Measurements from ENCODE around the gene BCL2L13. TPM values are rescaled to one million over a fixed set of nuclear protein-coding genes. Genes with fewer than 3 reads are reported as not detected.
"Not testable (repeated sequence)": the region's sequence is repeated elsewhere in the genome, so short reads cannot be mapped to it uniquely, and the experiment has no call there.

BCL2L13 gene
- total RNA-seq, 1 donor from 2014 or later: 40.8 TPM

DNA sequence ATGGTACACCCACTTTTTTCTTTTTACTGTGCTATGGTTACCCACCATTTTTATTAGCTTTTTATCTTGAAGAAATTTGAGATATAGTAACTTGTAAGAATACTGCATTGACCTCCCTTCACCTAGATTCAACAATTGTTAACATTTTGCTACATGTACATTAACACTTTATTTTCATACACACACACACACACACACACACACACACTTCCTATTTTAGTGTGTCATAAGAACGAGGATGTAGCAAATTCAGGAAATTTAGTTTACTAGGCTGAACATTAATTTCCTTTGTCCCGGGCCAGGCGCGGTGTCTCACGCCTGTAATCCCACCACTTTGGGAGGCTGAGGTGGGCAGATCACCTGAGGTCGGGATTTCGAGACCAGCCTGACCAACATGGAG, 8.9 kb upstream of the BCL2L13 start:
- DNase-seq: no peak
- no peak for ATAC-seq
- Histone ChIP-seq H3K9me3 (no peaks in the 10 kb centered on the region), H3K4me3 (no peak overlapping the region), H3K36me3 (peaks cover 5% of the 10 kb centered on the region), H3K4me1 (peaks cover 19% of the 10 kb centered on the region), H3K27me3 (no peaks in the 10 kb centered on the region), H3K27ac (peak overlapping the region; percentile 96)
- intact Hi-C loops (cut with DNase I): no loop called here
- TF ChIP-seq, protein P1, sequence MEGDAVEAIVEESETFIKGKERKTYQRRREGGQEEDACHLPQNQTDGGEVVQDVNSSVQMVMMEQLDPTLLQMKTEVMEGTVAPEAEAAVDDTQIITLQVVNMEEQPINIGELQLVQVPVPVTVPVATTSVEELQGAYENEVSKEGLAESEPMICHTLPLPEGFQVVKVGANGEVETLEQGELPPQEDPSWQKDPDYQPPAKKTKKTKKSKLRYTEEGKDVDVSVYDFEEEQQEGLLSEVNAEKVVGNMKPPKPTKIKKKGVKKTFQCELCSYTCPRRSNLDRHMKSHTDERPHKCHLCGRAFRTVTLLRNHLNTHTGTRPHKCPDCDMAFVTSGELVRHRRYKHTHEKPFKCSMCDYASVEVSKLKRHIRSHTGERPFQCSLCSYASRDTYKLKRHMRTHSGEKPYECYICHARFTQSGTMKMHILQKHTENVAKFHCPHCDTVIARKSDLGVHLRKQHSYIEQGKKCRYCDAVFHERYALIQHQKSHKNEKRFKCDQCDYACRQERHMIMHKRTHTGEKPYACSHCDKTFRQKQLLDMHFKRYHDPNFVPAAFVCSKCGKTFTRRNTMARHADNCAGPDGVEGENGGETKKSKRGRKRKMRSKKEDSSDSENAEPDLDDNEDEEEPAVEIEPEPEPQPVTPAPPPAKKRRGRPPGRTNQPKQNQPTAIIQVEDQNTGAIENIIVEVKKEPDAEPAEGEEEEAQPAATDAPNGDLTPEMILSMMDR (IDR thresholded peaks at IDR 0.05): no peak

DNA sequence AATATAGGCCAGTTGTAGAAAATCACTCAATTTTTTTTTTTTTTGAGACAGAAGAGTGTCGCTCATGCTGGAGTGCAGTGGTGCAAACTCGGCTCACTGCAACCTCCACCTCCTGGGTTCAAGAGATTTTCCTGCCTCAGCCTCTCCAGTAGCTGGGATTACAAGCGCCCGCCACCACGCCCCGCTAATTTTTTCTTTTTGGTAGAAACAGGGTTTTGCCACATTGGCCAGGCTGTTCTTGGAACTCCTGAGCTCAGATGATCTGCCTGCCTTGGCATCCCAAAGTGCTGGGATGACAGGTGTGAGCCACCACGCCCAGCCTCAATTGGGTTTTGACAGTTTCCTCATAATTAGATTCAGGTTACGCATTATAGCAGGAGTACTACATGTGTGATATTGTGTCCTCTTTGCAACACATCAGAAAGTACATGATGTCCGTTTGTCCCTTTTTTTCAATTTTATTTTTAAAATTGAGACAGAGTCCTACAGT, 7.4 kb upstream of the BCL2L13 start:
- Histone ChIP-seq H3K9me3 (no peaks in the 10 kb centered on the region), H3K4me3 (no peak overlapping the region), H3K36me3 (no peaks in the 10 kb centered on the region), H3K27me3 (no peaks in the 10 kb centered on the region), H3K4me1 (peaks cover 19% of the 10 kb centered on the region), H3K27ac (no peak overlapping the region)
- ATAC-seq: no peak
- TF ChIP-seq, protein P1 (IDR thresholded peaks at IDR 0.05): no peak
- no peak for DNase-seq
- intact Hi-C loops (cut with DNase I): no loop called here

- TF ChIP-seq, protein P1 (IDR thresholded peaks at IDR 0.05): no peak
- H3K4me1 ChIP-seq: peaks cover 13% of the 10 kb centered on the region
- H3K9me3 ChIP-seq: no peaks in the 10 kb centered on the region
- DNase-seq (no peak), ATAC-seq (no peak)
- no peak overlapping the region for H3K27ac ChIP-seq
- no peak overlapping the region for H3K4me3 ChIP-seq
- H3K36me3 ChIP-seq: no peaks in the 10 kb centered on the region
- intact Hi-C loops (cut with DNase I): no loop called here
- H3K27me3 ChIP-seq: no peaks in the 10 kb centered on the region
These were observed 5.2 kb upstream of the BCL2L13 start for GRCh38 chr22:17633217-17633997.

- ATAC-seq (no peak), DNase-seq (no peak)
- intact Hi-C loops (cut with DNase I): no loop called here
- H3K36me3 ChIP-seq: no peaks in the 10 kb centered on the region
- no peaks in the 10 kb centered on the region for H3K27me3 ChIP-seq
- H3K4me1 ChIP-seq: peaks cover 13% of the 10 kb centered on the region
- no peak overlapping the region for H3K27ac ChIP-seq
- TF ChIP-seq, protein P1 (IDR thresholded peaks at IDR 0.05): no peak
- H3K9me3 ChIP-seq: no peaks in the 10 kb centered on the region
- no peak overlapping the region for H3K4me3 ChIP-seq
These were observed 4.6 kb upstream of the BCL2L13 start for GRCh38 chr22:17633998-17634323.

DNA sequence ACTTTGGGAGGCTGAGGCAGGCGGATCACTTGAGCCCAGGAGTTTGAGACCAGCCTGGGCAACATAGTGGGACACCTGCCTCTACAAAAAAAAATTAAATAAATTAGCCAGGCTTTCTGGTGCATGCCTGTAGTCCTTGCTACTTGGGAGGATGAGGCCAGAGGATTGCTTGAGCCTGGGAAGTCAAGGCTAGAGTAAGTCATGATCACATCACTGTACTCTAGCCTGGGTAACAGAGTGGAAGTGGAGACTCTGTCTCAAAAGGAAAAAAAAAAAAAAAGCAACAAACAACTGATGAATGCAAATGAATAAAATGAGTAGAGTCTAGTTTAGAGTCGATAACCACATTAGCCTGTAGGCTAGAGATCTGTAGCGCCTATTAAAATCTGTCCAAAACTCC, 3.9 kb upstream of the BCL2L13 start:
- no peaks in the 10 kb centered on the region for H3K27me3 ChIP-seq
- DNase-seq (no peak), ATAC-seq (no peak)
- no peak overlapping the region for H3K4me3 ChIP-seq
- intact Hi-C loops (cut with DNase I): no loop called here
- no peaks in the 10 kb centered on the region for H3K36me3 ChIP-seq
- H3K4me1 ChIP-seq: peaks cover 10% of the 10 kb centered on the region
- TF ChIP-seq, protein P1 (IDR thresholded peaks at IDR 0.05): no peak
- no peaks in the 10 kb centered on the region for H3K9me3 ChIP-seq
- no peak overlapping the region for H3K27ac ChIP-seq

- H3K27ac ChIP-seq; H3K36me3 ChIP-seq; ATAC-seq; intact Hi-C loops (cut with DNase I); H3K27me3 ChIP-seq; H3K4me3 ChIP-seq; DNase-seq; H3K9me3 ChIP-seq: not testable (repeated sequence)
- H3K4me1 ChIP-seq: peaks cover 19% of the 10 kb centered on the region
These were observed 1.7 kb upstream of the BCL2L13 start for GRCh38 chr22:17636850-17637249.

All from upper lobe of right lung (tissue), 1 donor.